Activated CD8-positive, alpha-beta T cell treated with anti-CD3 and anti-CD28 coated beads for 36 hours (primary cell): Measurements from ENCODE around the gene ADAMTS5. TPM values are rescaled to one million over a fixed set of nuclear protein-coding genes. Genes with fewer than 3 reads are reported as not detected.

Experiments used
- ATAC-seq: fragments of 200-7000 bp; cut with Tn5 transposase; one replicate; pipeline ENCODE4 v1.10.0; 2021; ENCODE audit warnings: mild to moderate bottlenecking, moderate library complexity
- CTCF ChIA-PET: fragments of 350-600 bp; sonication (Branson Sonifier 250); formaldehyde crosslinking; loops from one replicate; lab custom pipeline; 2021; ENCODE audit warnings: antibody characterized with exemption; lab: Charles Lee
- POLR2A ChIA-PET: fragments of 350-600 bp; sonication (Branson Sonifier 250); formaldehyde crosslinking; loops from one replicate; lab custom pipeline; 2021; ENCODE audit warnings: antibody characterized with exemption; lab: Charles Lee
- DNase-seq: peaks from one replicate; pipeline ENCODE4 v3.0.0-alpha.2; 2020
- H3K27ac Mint-ChIP-seq: one replicate; pipeline ENCODE4 v1.8.0; 2021; ENCODE audit warnings: mild to moderate bottlenecking, mixed read lengths
- H3K27me3 Mint-ChIP-seq: one replicate; pipeline ENCODE4 v1.8.0; 2021; ENCODE audit warnings: mixed read lengths
- H3K36me3 Mint-ChIP-seq: one replicate; pipeline ENCODE4 v1.8.0; 2021; ENCODE audit warnings: low read depth, mixed read lengths
- H3K4me1 Mint-ChIP-seq: one replicate; pipeline ENCODE4 v1.8.0; 2021; ENCODE audit warnings: low read depth, mixed read lengths
- H3K4me3 Mint-ChIP-seq: one replicate; pipeline ENCODE4 v1.8.0; 2021; ENCODE audit warnings: mild to moderate bottlenecking, moderate library complexity, mixed read lengths
- H3K9me3 Mint-ChIP-seq: one replicate; pipeline ENCODE4 v1.8.0; 2021; ENCODE audit warnings: mixed read lengths
- intact Hi-C: fragments of 100-400 bp; cut with micrococcal nuclease; formaldehyde crosslinking; loops from one replicate; pipeline ENCODE4 v1.10.0; 2022
- total RNA-seq, 2 experiments: library from RNA; stranded (reverse); gene quantifications; one replicate each; pipeline ENCODE4 v1.2.3, GENCODE V29; 2021
- TF ChIP-seq, protein P1 (sequence below): fragments of 200-600 bp; IDR thresholded peaks from one replicate; pipeline ENCODE4 v1.8.0; 2022; ENCODE audit warnings: antibody characterized with exemption, mild to moderate bottlenecking

Gene ADAMTS5
- not detected for total RNA-seq

DNA sequence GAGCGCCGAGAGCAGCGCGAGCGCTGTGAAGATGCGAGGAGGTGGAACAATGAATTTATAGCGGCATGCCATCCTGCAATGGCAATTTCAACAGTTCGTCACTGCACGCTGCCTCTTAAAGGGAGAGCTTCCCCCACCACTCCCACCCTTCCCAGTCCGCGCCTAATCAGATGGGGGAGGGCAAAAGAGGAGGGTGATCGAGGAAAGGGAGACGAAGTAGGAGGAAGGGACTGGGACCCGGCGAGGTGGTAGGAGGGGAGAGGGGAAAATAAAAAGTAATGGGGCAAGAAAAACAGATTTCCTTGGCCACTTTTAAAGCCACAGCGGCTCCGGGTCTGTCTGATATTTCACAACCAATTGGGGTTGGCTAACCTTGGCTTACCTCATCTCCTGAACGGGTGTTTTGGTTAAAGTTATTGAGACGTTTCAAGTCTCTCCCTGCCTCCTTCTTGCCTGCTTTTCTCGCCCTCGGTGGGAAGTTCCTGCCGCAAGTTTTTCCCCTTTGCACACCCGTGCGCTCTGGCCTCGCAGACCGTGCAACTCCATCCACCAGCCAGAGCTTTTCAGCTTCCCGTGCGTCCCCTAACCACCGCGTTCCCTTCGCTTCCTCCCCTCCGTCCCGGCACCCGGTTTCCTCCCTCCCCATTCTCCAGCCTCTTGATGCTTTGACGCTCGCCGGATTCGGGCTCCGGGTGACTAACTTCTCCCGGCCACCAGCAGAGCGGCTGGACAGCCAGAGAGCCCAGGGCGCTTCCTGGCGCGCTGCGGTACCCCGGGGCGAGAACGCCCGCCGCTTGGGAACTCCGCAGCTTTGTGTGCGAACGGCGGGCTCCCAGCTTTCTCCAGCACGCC is at the start of gene ADAMTS5:
Gene ADAMTS5 (minus strand): TSS at position 27 of the 852 bp plus-strand sequence. CDS start 697 bp downstream, outside the sequence.
- Mint-ChIP-seq H3K27me3 (peaks cover 39% of the 10 kb centered on the region), H3K4me1 (no peaks in the 10 kb centered on the region), H3K4me3 (no peak within 1 kb of the TSS), H3K36me3 (no peaks in the 10 kb centered on the region), H3K27ac (no peak within 1 kb of the TSS), H3K9me3 (no peaks in the 10 kb centered on the region)
- ChIA-PET POLR2A (no interaction called here), CTCF (no interaction called here)
- DNase-seq (peak; percentile 1), ATAC-seq (no peak)
- intact Hi-C loops: no loop called here
- TF ChIP-seq, protein P1, sequence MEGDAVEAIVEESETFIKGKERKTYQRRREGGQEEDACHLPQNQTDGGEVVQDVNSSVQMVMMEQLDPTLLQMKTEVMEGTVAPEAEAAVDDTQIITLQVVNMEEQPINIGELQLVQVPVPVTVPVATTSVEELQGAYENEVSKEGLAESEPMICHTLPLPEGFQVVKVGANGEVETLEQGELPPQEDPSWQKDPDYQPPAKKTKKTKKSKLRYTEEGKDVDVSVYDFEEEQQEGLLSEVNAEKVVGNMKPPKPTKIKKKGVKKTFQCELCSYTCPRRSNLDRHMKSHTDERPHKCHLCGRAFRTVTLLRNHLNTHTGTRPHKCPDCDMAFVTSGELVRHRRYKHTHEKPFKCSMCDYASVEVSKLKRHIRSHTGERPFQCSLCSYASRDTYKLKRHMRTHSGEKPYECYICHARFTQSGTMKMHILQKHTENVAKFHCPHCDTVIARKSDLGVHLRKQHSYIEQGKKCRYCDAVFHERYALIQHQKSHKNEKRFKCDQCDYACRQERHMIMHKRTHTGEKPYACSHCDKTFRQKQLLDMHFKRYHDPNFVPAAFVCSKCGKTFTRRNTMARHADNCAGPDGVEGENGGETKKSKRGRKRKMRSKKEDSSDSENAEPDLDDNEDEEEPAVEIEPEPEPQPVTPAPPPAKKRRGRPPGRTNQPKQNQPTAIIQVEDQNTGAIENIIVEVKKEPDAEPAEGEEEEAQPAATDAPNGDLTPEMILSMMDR: no peak

DNA sequence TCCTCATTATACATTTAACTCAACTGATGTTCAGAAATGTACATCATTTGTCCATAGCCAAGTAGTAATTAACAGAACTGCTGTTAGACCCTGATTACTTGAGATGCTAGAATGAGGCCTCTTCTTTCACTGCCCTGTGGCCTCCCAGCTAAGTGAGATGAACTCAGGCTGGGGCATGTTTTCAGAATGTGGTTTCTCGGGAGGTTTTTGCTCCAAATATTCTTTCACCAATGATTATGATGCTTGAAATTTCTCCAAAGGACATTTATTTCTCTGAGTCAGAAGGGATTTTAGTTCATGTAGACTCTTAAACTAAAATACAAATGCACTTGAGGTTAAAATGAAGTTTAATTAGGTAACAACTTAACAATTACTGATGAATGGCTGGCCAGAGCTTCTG is 34.6 kb upstream of the ADAMTS5 start:
- no peak overlapping the region for H3K27ac Mint-ChIP-seq
- no peak overlapping the region for H3K4me3 Mint-ChIP-seq
- H3K4me1 Mint-ChIP-seq: no peaks in the 10 kb centered on the region
- no peak for DNase-seq
- no peaks in the 10 kb centered on the region for H3K9me3 Mint-ChIP-seq
- TF ChIP-seq, protein P1: no peak
- intact Hi-C loops: no loop called here
- no peaks in the 10 kb centered on the region for H3K36me3 Mint-ChIP-seq
- POLR2A ChIA-PET: no interaction called here
- CTCF ChIA-PET: no interaction called here
- no peak for ATAC-seq
- no peaks in the 10 kb centered on the region for H3K27me3 Mint-ChIP-seq

DNA sequence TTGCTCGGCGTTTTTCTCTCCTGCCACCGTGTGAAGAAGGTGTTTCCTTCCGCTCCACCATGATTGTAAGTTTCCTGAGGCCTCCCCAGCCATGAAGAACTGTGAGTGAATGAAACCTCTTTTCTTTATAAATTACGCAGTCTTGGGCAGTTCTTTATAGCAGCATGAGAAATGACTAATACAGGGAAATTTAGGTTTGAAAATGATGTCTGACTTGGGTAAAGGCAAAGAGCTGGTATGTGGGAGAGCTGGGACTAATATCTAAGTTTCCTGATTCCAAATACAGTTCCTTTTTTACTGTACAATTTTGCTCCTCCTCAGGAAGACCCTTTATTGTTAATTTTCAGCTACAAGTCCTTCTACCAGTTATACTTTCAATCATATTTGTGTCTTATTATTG is 16.7 kb upstream of the ADAMTS5 start:
- intact Hi-C loops: no loop called here
- H3K4me3 Mint-ChIP-seq: no peak overlapping the region
- no peak overlapping the region for H3K27ac Mint-ChIP-seq
- no peaks in the 10 kb centered on the region for H3K36me3 Mint-ChIP-seq
- H3K9me3 Mint-ChIP-seq: peaks cover 2% of the 10 kb centered on the region
- ATAC-seq: no peak
- TF ChIP-seq, protein P1: no peak
- H3K27me3 Mint-ChIP-seq: no peaks in the 10 kb centered on the region
- ChIA-PET CTCF (no interaction called here), POLR2A (no interaction called here)
- no peaks in the 10 kb centered on the region for H3K4me1 Mint-ChIP-seq
- DNase-seq: no peak

DNA sequence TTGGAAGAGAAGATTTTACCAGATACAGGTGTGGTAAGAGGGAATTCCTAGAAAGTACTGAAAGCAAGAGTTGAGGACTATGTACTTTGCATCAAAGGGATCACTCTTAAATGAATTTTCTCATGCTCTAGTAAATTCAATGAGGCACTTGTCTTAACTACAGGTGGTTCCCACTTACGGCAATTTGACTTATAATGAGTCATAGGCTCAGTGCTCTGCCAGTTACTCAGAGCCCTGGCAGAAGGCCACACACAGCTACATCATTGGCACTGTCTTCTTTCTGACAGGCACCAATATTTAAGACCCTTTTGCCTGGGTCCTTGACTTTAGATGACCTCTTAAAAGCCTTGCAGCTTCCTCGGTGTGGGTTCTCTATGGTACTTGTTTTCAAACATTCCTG is 15.9 kb upstream of the ADAMTS5 start:
- H3K36me3 Mint-ChIP-seq: no peaks in the 10 kb centered on the region
- H3K4me1 Mint-ChIP-seq: no peaks in the 10 kb centered on the region
- no peaks in the 10 kb centered on the region for H3K27me3 Mint-ChIP-seq
- H3K27ac Mint-ChIP-seq: no peak overlapping the region
- ChIA-PET CTCF (no interaction called here), POLR2A (no interaction called here)
- H3K9me3 Mint-ChIP-seq: peaks cover 2% of the 10 kb centered on the region
- H3K4me3 Mint-ChIP-seq: no peak overlapping the region
- intact Hi-C loops: no loop called here
- no peak for DNase-seq
- no peak for ATAC-seq
- TF ChIP-seq, protein P1: no peak

DNA sequence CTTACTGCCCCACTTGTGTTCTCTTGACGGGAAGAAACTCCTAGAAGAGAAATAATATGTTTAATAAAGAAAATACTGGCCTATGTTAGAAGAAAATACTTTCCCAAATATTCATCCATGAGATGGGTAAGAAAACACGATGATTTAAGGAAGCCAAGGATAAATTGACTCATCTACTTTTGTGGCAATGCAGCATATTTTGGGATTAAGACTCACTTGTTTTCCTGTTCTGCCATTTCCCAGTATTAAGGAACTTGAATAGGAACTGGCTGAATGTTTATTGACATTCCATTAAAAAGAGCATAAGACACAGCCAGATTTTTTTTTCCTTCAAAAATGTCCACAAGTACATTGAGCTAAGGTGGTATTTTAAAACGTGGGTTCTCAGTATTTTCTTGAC is 10.9 kb upstream of the ADAMTS5 start:
- TF ChIP-seq, protein P1: no peak
- no peak overlapping the region for H3K27ac Mint-ChIP-seq
- H3K27me3 Mint-ChIP-seq: no peaks in the 10 kb centered on the region
- ChIA-PET CTCF (no interaction called here), POLR2A (no interaction called here)
- no peak for ATAC-seq
- no peaks in the 10 kb centered on the region for H3K36me3 Mint-ChIP-seq
- intact Hi-C loops: no loop called here
- H3K4me3 Mint-ChIP-seq: no peak overlapping the region
- peaks cover 2% of the 10 kb centered on the region for H3K9me3 Mint-ChIP-seq
- H3K4me1 Mint-ChIP-seq: no peaks in the 10 kb centered on the region
- no peak for DNase-seq
